ENCODE results near the gene EIF4ENIF1. TPM values are rescaled to one million over a fixed set of nuclear protein-coding genes. Genes with fewer than 3 reads are reported as not detected.

Gene EIF4ENIF1, protein sequence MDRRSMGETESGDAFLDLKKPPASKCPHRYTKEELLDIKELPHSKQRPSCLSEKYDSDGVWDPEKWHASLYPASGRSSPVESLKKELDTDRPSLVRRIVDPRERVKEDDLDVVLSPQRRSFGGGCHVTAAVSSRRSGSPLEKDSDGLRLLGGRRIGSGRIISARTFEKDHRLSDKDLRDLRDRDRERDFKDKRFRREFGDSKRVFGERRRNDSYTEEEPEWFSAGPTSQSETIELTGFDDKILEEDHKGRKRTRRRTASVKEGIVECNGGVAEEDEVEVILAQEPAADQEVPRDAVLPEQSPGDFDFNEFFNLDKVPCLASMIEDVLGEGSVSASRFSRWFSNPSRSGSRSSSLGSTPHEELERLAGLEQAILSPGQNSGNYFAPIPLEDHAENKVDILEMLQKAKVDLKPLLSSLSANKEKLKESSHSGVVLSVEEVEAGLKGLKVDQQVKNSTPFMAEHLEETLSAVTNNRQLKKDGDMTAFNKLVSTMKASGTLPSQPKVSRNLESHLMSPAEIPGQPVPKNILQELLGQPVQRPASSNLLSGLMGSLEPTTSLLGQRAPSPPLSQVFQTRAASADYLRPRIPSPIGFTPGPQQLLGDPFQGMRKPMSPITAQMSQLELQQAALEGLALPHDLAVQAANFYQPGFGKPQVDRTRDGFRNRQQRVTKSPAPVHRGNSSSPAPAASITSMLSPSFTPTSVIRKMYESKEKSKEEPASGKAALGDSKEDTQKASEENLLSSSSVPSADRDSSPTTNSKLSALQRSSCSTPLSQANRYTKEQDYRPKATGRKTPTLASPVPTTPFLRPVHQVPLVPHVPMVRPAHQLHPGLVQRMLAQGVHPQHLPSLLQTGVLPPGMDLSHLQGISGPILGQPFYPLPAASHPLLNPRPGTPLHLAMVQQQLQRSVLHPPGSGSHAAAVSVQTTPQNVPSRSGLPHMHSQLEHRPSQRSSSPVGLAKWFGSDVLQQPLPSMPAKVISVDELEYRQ
- 12.4 to 15.6 TPM (median 13.1 TPM) in 5 replicates for total RNA-seq (2022; extraction: Qiagen RNA extraction)

DNA sequence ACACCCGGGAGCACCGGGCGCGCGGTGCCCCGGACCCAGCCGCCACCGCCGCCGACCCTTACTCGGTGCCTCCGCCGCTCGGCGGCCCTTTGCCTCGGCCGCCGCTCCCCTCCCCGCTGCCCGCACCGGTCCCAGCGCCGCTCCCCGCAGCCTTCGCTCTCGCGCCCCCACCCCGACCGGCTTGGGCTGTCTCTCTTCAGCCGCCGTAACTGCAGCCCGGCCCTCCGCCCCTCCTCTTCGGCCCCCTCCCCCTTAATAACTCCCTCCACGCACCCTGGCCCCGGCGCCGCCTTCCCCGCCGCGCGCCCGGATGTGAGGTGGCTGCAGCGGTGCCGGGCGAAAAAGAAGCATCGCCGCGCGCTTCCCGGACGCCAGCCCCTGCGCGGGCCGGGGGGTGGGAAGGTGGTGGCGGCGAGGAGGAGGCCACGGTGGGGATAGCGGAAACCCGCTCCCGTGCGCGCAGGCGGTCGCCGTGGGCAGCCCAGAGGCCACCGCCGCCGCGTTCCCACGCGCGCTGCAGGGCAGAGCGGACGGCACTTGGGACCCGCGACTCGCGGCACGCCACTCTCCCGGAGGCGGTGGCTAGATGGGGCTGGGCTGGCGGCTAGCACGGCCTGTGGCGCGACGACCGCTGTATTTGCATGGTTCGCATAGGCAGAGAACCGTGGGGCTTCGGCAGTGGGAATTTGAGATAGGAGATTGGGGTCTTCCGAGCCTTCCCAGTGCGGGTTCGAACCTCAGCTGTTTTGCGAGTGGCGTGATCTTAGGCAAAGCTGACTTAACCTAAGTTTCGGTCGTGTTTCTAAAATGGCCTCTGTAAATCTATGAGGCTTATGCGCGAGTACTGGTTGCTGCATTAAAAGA lies at the start of gene EIF4ENIF1:
Gene EIF4ENIF1 (minus strand): TSS at position 211 of the 864 bp plus-strand sequence. CDS start 1,124 bp downstream, outside the sequence.

DNA sequence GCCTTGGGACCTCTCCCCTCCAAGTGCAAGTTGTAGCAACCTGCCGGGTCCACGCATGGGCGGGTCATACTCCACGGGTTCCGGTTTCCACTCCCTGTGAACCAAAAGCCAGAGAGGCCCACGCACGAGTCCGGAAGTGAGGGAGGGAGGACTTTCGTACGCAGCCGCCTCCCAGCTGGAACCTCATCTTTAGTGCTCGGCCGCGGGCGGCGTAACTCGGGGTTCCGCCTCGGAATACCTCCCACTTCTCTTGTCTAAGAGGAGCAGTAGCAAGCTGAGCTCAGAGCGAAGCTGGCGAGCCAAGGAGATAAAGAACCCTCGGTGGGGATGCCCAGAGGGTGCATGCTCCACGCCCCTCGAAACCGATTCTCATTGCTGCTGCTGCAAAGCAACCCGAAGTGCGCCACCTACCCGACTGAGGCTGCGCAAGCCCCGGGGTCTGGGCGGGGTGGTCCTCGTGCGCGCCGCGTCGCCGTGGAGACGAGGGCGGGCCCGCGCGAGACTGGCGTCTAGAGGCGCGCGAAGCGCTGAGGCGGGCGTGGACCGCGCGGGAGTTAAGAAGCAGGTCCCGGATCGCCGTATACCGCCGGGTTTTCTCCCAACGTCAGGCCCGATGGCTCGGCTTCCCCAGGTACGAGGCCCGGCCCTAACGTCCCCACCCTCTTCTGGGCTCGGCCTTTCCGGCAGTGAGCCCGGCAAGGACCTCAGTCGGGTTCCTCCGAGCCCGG lies 6.5 kb upstream of the EIF4ENIF1 start, which contains the start of gene SFI1:
Gene SFI1 (plus strand): TSS at position 530 of the 728 bp plus-strand sequence. CDS start 11,749 bp downstream, outside the sequence.

DNA sequence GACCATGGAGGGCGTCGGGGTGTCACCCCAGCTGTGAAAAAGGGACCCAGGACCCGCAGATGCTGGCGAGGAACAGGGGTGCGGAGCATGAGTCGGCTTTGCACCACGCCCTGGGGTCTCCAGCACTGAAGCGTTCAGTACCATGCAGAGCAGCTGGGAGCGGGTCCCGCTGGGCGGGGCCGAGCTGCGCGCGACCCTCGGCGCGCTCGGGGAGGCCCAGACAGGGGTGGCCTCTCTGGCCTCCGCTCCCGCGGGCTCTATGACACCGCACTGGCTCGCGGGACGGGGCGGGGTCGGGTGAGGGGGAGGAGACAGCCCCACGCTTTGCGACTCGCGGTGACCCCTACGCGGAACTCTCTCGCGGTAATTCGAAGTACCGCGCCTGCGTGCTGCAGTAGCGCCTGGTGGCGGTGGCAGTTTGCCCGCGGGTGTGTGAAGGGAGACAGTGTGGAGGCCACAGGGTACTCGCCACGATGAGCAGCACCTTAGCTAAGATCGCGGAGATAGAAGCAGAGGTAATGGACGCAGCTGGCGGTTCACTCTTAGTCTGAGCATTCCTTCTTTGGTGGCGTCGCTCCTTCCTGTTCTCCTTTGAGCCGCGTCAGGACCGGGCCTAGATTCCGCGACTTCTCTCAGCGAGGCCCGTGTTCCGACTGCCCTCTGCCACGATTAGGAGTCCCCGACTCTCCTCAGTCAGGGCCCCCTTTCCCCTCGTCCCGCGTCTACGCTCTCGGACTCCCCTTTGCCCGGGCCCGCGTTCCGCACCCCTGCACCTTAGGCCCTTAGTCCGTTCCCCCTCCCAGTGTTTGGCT lies 90.2 kb downstream of the EIF4ENIF1 start, which contains the start of gene DRG1:
Gene DRG1 (plus strand): TSS at position 394 of the 812 bp plus-strand sequence. CDS start 80 bp downstream, at position 474.

Other genes starting within 250 kb of the EIF4ENIF1 start
- gene PIK3IP1, start 197.4 kb downstream of the EIF4ENIF1 start, total RNA-seq (2022; extraction: Qiagen RNA extraction) = 0.73 to 1.2 TPM (median 0.78 TPM) in 5 replicates
- gene PATZ1, start 143.5 kb downstream of the EIF4ENIF1 start, total RNA-seq (2022; extraction: Qiagen RNA extraction) = 17.2 to 21.8 TPM (median 21.5 TPM) in 5 replicates
- gene DRG1, start 90.2 kb downstream of the EIF4ENIF1 start, total RNA-seq (2022; extraction: Qiagen RNA extraction) = 50.9 to 85.7 TPM (median 58.2 TPM) in 5 replicates
- 8.3 to 12.2 TPM (median 9.3 TPM) in 5 replicates for gene SFI1, start 6.7 kb upstream of the EIF4ENIF1 start, total RNA-seq (2022; extraction: Qiagen RNA extraction)
- 22.2 to 31.0 TPM (median 27.9 TPM) in 5 replicates for gene PISD, start 172.4 kb upstream of the EIF4ENIF1 start, total RNA-seq (2022; extraction: Qiagen RNA extraction)

All from A549 treated with Mapracorat at 1 μM for 4 hours (cell line).